HL-60/S4 treated with phorbol 12-myristate 13-acetate at 8.2 ng/mL for 4 days and 3 days (cell line): ENCODE data around the gene HMGN1.

Source experiments
- in situ Hi-C: fragments of 300-500 bp; cut with MboI; formaldehyde crosslinking; loops from 2 replicates; pipeline ENCODE4 v1.15.0; 2022; ENCODE audit warnings: low sequenced_read_pairs

The HMGN1 gene

GRCh38 chr21:39311164-39311563 is 37.7 kb downstream of the HMGN1 start:
- in situ Hi-C loops, result no loop called here

DNA sequence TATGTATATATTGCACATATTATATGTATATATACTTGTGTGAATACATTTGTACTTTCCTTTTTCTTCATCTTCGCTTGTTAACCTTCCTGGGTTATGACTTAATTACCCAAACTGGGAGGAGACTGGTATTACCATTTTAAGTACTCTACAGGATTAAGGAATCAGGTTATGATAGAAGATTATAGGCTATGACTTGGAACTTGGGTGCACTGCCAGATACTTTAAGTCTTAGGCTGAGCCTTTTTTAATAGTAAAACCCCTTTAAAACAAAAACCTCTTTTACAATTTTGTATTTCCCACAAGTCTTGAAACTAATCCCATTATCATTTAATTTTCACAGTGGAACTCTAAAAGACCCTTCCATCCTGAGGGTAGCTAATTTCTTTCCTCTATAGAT is 41.4 kb downstream of the HMGN1 start:
- in situ Hi-C loops, result no loop called here

DNA sequence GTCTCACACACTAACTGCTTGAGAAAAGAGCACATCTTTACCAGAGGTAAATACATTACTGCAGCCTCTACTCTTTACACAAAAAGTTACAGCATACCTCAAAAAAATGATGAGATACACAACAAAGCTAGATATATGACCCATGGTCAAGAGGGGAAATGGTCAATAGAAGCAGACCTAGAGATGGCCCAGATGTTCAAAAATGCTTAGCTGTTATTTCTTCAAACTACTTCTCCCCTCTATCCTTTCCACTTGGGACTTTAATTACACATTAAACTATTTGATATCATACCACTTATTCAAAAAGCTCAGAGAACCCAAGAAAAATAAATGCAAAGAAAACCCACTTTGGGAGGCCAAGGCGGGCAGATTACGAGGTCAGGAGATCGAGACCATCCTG is 48.3 kb downstream of the HMGN1 start:
- in situ Hi-C loops, result no loop called here

- in situ Hi-C loops, result no loop called here
Observed at GRCh38 chr21:39296891-39297290, 52.0 kb downstream of the HMGN1 start.
